HG02571 (cell line): ENCODE results near the gene CYP19A1.

ENCODE experiments used
- ATAC-seq: cut with Tn5 transposase; IDR thresholded peaks from one replicate; pipeline ENCODE4 v1.9.1; 2021; ENCODE audit warnings: mild to moderate bottlenecking, moderate library complexity; ENCODE audit not compliant: unreplicated experiment

Gene CYP19A1

GRCh38 chr15:51363383-51363782 lies 25.0 kb upstream of the CYP19A1 start:
- ATAC-seq, result no peak

GRCh38 chr15:51359981-51360380 lies 21.6 kb upstream of the CYP19A1 start:
- ATAC-seq, result no peak

GRCh38 chr15:51356983-51357382 lies 18.6 kb upstream of the CYP19A1 start:
- ATAC-seq, result no peak

- ATAC-seq, result no peak
Measured at GRCh38 chr15:51356147-51356546, 17.8 kb upstream of the CYP19A1 start.

GRCh38 chr15:51355096-51355495 lies 16.7 kb upstream of the CYP19A1 start:
- no peak for ATAC-seq

- ATAC-seq, result no peak
Measured at GRCh38 chr15:51353976-51354375, 15.6 kb upstream of the CYP19A1 start.

GRCh38 chr15:51350723-51351122 lies 12.3 kb upstream of the CYP19A1 start:
- ATAC-seq, result no peak

GRCh38 chr15:51349156-51349844 lies 10.9 kb upstream of the CYP19A1 start:
- no peak for ATAC-seq

GRCh38 chr15:51348688-51349087 lies 10.3 kb upstream of the CYP19A1 start:
- peak; percentile 88 for ATAC-seq

- no peak for ATAC-seq
Measured at GRCh38 chr15:51346136-51346535, 7.7 kb upstream of the CYP19A1 start.

GRCh38 chr15:51343466-51343865 lies 5.1 kb upstream of the CYP19A1 start:
- ATAC-seq, result no peak

- no peak for ATAC-seq
Measured at GRCh38 chr15:51342227-51342999, 4.0 kb upstream of the CYP19A1 start.

- ATAC-seq, result no peak
Measured at GRCh38 chr15:51341366-51342226, 3.2 kb upstream of the CYP19A1 start, which contains the start of gene GLDN. TSS of gene GLDN (plus strand) at chr15:51341655. CDS start at chr15:51341685, 30 bp downstream.

GRCh38 chr15:51335538-51336410 lies 2.6 kb downstream of the CYP19A1 start:
- no peak for ATAC-seq

GRCh38 chr15:51335087-51335486 lies 3.3 kb downstream of the CYP19A1 start:
- no peak for ATAC-seq

- no peak for ATAC-seq
Measured at GRCh38 chr15:51334011-51334451, 4.4 kb downstream of the CYP19A1 start.

GRCh38 chr15:51333571-51333970 lies 4.8 kb downstream of the CYP19A1 start:
- no peak for ATAC-seq

GRCh38 chr15:51332206-51333147 lies 5.9 kb downstream of the CYP19A1 start:
- ATAC-seq, result no peak

- no peak for ATAC-seq
Measured at GRCh38 chr15:51331141-51331540, 7.3 kb downstream of the CYP19A1 start.
